Left colon (tissue), 2 donors: ENCODE results near the gene ACTL8. TPM values are rescaled to one million over a fixed set of nuclear protein-coding genes. Genes with fewer than 3 reads are reported as not detected.
A peak's percentile ranks its signal among the peaks of the same experiment; 100 is the strongest.

Experiments used
- ATAC-seq: fragments of 200-7000 bp; cut with Tn5 transposase; one replicate; pipeline ENCODE4 v1.9.1; 2020; ENCODE audit warnings: mild to moderate bottlenecking, moderate library complexity
- DNase-seq, 2 donors: peaks; one replicate each; pipeline ENCODE4 v3.0.0-alpha.2; 2020
- intact Hi-C, 2 donors: fragments of 100-400 bp; cut with DNase I in 1 of 2; cut with micrococcal nuclease in 1 of 2; formaldehyde crosslinking; loops; one replicate each; pipeline versions ENCODE4 v1.11.2 to v1.14.0; 2022; cut with DNase I, micrococcal nuclease
- long read RNA-seq: library from polyadenylated mRNA; unstranded; transcript quantifications from one replicate; pipeline ENCODE4 v2.0.0, GENCODE V29; 2021
- total RNA-seq, 2 donors: library from RNA; stranded (reverse); fragmentation: NEBNext Ultra II Directional; extraction: Animal tissue kit (Norgen Biotek cat#: 25700); gene quantifications; one replicate each; pipeline ENCODE4 v1.2.1, GENCODE V29; 2021
- donor health status: DM: no; HTN: no; CAD: no.
- donor health status: DM: yes; HTN: yes; CAD: no.

Gene ACTL8
- total RNA-seq: under 1 TPM in 1 of 2 donors, not detected in 1; 0.21 TPM
- long read RNA-seq: 0 reads

- DNase-seq (no peak), ATAC-seq (no peak)
- intact Hi-C loops: no loop called here
These were observed at the start of gene ACTL8 for GRCh38 chr1:17755120-17755519. Gene ACTL8, plus strand, starts transcription at chr1:17755333. Its CDS starts 67,676 bp downstream, at chr1:17823009.

GRCh38 chr1:17706445-17706844 is 48.7 kb upstream of the ACTL8 start:
- DNase-seq (no peak), ATAC-seq (no peak)
- intact Hi-C loops: no loop called here

- DNase-seq: no peak
- ATAC-seq: no peak
- intact Hi-C loops: no loop called here
These were observed 45.2 kb upstream of the ACTL8 start for GRCh38 chr1:17709981-17710380.

- intact Hi-C loops: no loop called here
- ATAC-seq (no peak), DNase-seq (no peak)
These were observed 44.1 kb upstream of the ACTL8 start for GRCh38 chr1:17710889-17711576.

- DNase-seq: no peak
- no peak for ATAC-seq
- intact Hi-C loops: no loop called here
These were observed 43.6 kb upstream of the ACTL8 start for GRCh38 chr1:17711577-17711910.

GRCh38 chr1:17711941-17712340 is 43.2 kb upstream of the ACTL8 start:
- intact Hi-C loops: no loop called here
- DNase-seq: no peak
- ATAC-seq: no peak

GRCh38 chr1:17713993-17714392 is 41.1 kb upstream of the ACTL8 start:
- no peak for DNase-seq
- intact Hi-C loops: no loop called here

GRCh38 chr1:17717594-17718535 is 37.3 kb upstream of the ACTL8 start:
- intact Hi-C loops: no loop called here
- DNase-seq (no peak), ATAC-seq (no peak)

More at GRCh38 chr1:17713993-17714392, 41.1 kb upstream of the ACTL8 start:
- ATAC-seq: no peak

GRCh38 chr1:17719874-17720273 is 35.3 kb upstream of the ACTL8 start:
- no peak for ATAC-seq
- no peak for DNase-seq
- intact Hi-C loops: no loop called here

GRCh38 chr1:17721444-17721843 is 33.7 kb upstream of the ACTL8 start:
- intact Hi-C loops: no loop called here
- DNase-seq: no peak
- no peak for ATAC-seq

- no peak for ATAC-seq
- intact Hi-C loops: no loop called here
- no peak for DNase-seq
These were observed 31.4 kb upstream of the ACTL8 start for GRCh38 chr1:17723684-17724083.

GRCh38 chr1:17724150-17724549 is 31.0 kb upstream of the ACTL8 start:
- no peak for ATAC-seq

GRCh38 chr1:17725084-17725719 is 29.9 kb upstream of the ACTL8 start:
- no peak for ATAC-seq
- intact Hi-C loops: no loop called here
- no peak for DNase-seq

More at GRCh38 chr1:17724150-17724549, 31.0 kb upstream of the ACTL8 start:
- DNase-seq: no peak
- intact Hi-C loops: no loop called here

- intact Hi-C loops: no loop called here
- DNase-seq: no peak
- no peak for ATAC-seq
These were observed 29.1 kb upstream of the ACTL8 start for GRCh38 chr1:17725811-17726582.

GRCh38 chr1:17728123-17728712 is 26.9 kb upstream of the ACTL8 start:
- no peak for ATAC-seq
- intact Hi-C loops: no loop called here
- no peak for DNase-seq

- intact Hi-C loops: no loop called here
- no peak for ATAC-seq
- no peak for DNase-seq
These were observed 25.9 kb upstream of the ACTL8 start for GRCh38 chr1:17729248-17729647.

GRCh38 chr1:17729909-17730308 is 25.2 kb upstream of the ACTL8 start:
- no peak for DNase-seq
- intact Hi-C loops: no loop called here
- ATAC-seq: no peak

- peak in 1 of 2 donors; percentile 23 for DNase-seq
- peak; percentile 98 for ATAC-seq
- intact Hi-C loops: no loop called here
These were observed 23.7 kb upstream of the ACTL8 start for GRCh38 chr1:17731460-17731859.

- intact Hi-C loops: no loop called here
- ATAC-seq: no peak
These were observed 22.7 kb upstream of the ACTL8 start for GRCh38 chr1:17732475-17732874.

More at GRCh38 chr1:17732475-17732874, 22.7 kb upstream of the ACTL8 start:
- no peak for DNase-seq
